Measurements from ENCODE around the gene DNAJC5. TPM values are rescaled to one million over a fixed set of nuclear protein-coding genes. Genes with fewer than 3 reads are reported as not detected.
"Not testable (repeated sequence)": the region's sequence is repeated elsewhere in the genome, so short reads cannot be mapped to it uniquely, and the experiment has no call there.

DNAJC5 gene
- total RNA-seq, 1 donor from 2014 or later: 47.3 TPM

- DNase-seq; ATAC-seq; intact Hi-C loops (cut with micrococcal nuclease): not testable (repeated sequence)
Measured at GRCh38 chr20:63960654-63961621, 66.0 kb downstream of the DNAJC5 start.

- intact Hi-C loops (cut with micrococcal nuclease): no loop called here
- DNase-seq: peak; percentile 20
- no peak for ATAC-seq
Measured at GRCh38 chr20:63961664-63962425, 66.9 kb downstream of the DNAJC5 start.

GRCh38 chr20:63962426-63963347 lies 67.8 kb downstream of the DNAJC5 start:
- intact Hi-C loops (cut with micrococcal nuclease): no loop called here
- ATAC-seq (no peak), DNase-seq (peak; percentile 31)

- intact Hi-C loops (cut with micrococcal nuclease): no loop called here
- ATAC-seq: no peak
- DNase-seq: peak; percentile 28
Measured at GRCh38 chr20:63963348-63963741, 68.4 kb downstream of the DNAJC5 start.

- no peak for ATAC-seq
- intact Hi-C loops (cut with micrococcal nuclease): no loop called here
- DNase-seq: no peak
Measured at GRCh38 chr20:63963784-63964301, 68.9 kb downstream of the DNAJC5 start.

DNA sequence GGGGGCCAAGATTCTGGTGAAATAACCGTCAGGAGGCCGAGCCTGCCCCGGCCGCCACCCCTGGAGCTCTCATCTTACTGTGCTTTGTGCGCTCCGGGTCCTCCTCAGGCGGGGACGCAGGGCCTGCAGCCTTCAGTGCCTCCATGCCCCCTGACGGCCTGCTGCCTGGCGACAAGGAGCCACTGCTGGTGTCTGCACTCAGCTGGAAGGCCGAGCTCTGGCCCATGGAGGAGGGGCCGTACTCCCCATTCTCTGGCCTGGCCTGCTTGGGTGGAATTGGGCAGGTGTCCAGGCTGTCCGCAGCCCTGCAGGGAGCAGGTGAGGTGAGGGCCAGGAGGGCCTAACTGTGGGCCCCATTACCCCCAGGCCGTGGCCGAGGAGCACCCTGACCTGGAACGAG lies 69.5 kb downstream of the DNAJC5 start:
- DNase-seq (peak; percentile 33), ATAC-seq (no peak)
- intact Hi-C loops (cut with micrococcal nuclease): no loop called here

DNA sequence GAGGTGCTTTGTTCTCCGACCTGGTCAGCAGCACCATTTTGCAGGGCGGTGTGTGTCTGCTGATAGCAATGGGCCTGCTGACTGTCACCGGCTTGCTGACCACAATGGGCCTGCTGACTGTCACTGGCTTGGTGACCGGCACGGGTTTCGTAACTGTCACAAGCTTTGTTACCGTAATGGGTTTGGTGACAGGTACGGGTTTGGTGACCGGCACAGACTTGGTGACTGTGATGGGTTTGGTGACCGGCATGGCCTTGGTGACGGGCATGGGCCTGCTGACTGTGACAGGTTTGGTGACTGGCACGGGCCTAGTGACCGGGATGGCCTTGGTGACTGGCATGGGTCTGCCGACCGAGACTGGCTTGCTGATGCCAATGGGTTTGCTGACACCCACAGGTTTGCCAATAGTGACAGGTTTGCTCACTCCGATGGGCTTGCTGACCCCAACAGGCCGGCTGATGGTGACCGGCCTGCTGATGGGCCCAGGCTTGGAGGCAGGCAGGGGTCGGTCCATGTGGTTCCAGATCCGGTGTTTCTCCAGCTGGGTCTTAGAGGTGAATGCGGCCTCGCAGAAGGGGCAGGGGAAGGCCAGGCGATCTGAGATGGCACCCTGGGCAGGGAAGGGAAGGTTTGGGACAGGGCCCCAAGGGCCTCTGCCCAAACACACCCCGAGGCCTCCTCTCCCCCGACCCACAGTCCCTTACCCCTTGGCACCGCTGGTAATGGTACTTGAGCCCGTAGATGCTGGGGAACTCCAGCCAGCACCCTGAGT lies 71.4 kb downstream of the DNAJC5 start:
- ATAC-seq: no peak
- intact Hi-C loops (cut with micrococcal nuclease): no loop called here
- peak; percentile 23 for DNase-seq

GRCh38 chr20:63966944-63967322 lies 72.0 kb downstream of the DNAJC5 start:
- intact Hi-C loops (cut with micrococcal nuclease): no loop called here
- peak; percentile 27 for DNase-seq
- ATAC-seq: no peak

- intact Hi-C loops (cut with micrococcal nuclease): no loop called here
- no peak for ATAC-seq
- DNase-seq: peak; percentile 24
Measured at GRCh38 chr20:63967330-63968135, 72.6 kb downstream of the DNAJC5 start.

DNA sequence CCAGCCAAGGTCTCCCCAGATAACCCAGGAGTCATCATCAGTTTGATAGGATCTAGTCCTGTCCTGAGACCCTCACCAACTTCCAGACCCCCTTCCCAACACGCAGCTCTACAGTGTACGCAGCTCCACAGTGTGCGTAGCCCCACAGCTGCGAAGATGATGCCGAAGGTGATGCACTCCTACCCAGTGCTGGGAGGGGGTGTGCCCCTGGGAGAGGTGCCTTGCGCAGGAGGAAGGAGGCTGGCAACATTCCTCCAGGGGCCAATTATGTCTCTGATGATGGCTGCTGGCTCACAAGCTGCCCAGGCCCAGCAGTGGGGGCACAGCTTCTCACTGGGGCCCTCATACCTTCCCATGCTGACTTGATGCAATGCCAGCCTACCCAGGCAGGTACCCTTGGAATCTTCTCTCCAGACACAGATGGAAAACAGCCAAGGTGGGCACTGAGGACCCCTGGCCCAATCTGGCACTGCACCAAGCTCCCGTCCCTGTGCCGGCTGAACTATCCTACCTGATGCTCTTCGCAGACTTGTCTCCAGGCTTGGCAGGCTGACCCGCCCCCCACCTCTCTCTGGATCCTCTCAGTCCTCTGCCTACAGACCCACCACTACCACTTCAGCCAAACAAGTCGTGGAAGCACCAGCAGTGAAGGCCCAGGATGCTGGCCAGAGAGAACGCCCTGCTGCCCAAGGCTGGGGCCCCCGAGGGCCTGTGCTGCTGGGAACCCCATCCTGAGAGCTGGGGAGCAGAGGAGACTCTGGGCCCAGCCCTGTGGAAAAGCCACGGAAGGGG lies 73.4 kb downstream of the DNAJC5 start:
- intact Hi-C loops (cut with micrococcal nuclease): no loop called here
- DNase-seq (peak; percentile 30), ATAC-seq (no peak)

GRCh38 chr20:63968928-63969760 lies 74.2 kb downstream of the DNAJC5 start:
- DNase-seq (peak; percentile 46), ATAC-seq (no peak)
- intact Hi-C loops (cut with micrococcal nuclease): no loop called here

GRCh38 chr20:63969838-63970713 lies 75.2 kb downstream of the DNAJC5 start, which contains the start of gene ZNF512B:
Gene ZNF512B, minus strand, starts transcription at chr20:63969930. Its CDS starts 1,980 bp downstream, at chr20:63967950.
- DNase-seq (peak; percentile 84), ATAC-seq (peak; percentile 51)
- intact Hi-C loops (cut with micrococcal nuclease): no loop called here

DNA sequence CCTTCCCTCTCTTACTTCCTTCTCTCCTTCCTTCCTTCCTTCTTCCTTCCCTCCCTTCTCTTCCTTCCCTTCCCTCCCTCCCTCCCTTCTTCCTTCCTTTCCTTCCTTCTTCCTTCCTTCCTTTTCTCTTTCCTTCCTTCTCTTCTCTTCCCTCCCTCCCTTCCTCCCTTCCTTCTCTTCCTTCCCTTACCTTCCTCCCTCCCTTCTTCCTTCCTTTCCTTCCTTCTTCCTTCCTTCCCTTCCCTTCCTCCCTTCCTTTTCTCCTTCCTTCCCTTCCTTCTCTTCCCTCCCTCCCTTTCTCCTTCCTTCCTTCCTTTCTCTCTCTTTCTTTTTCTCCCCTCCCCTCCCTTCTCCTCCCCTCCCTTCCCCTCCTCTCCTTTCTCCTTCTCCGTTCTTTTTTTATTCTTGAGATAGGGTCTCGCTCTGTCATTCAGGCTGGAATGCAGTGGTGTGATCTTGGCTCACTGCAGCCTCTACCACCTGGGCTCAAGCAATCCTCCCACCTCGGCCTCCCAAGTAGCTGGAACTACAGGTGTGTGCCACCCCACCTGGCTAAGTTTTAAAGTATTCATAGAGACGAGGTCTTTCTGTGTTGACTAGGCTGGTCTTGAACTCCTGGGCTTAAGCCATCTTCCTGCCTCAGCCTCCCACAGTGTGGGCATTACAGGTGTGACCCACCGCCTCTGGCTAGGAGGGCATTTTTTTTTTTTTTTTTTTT lies 75.9 kb downstream of the DNAJC5 start:
- DNase-seq (no peak), ATAC-seq (no peak)
- intact Hi-C loops (cut with micrococcal nuclease): no loop called here

GRCh38 chr20:63971960-63972311 lies 77.0 kb downstream of the DNAJC5 start:
- DNase-seq; ATAC-seq; intact Hi-C loops (cut with micrococcal nuclease): not testable (repeated sequence)
